Measurements from ENCODE around the gene STKLD1. TPM values are rescaled to one million over a fixed set of nuclear protein-coding genes. Genes with fewer than 3 reads are reported as not detected.

STKLD1 gene
- total RNA-seq, 4 donors from 2014 or later = 0.38 TPM; not detected in 3

DNA sequence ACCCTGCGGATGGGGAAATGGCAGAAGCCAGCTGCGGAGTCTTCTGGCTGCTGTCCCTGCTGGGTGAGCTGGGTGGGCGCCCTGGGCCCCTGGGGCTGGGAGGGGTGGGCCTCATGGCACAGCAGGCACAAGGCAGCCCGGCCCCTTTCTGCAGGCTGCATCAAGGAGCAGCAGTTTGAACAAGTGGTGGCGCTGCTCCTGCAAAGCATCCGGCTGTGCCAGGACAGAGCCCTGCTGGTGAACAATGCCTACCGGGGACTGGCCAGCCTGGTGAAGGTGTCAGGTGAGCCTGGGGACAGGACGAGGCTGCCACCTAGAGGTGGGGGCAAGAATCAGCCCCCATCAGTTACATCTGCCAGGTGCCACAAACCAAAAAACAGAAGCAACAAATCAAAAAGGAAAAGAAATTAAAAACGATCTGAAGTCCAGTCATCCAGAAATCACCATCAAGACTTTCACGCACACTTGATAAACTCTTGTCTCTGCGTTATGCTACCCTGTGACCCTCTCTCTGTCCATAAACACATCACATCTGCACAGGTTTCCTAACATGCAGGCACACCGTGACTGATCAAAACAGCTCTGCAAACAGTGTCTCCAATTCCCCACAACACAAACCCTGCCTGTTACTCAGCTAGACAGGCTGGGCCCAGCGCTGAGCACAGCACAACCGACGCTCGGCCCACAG is 27.7 kb downstream of the STKLD1 start:
- 62 to 70% methylated on average over 9 to 10 of the region's 16 CpGs for WGBS, 2 donors
- no peak overlapping the region for H3K27ac ChIP-seq
- H3K9me3 ChIP-seq = no peaks in the 10 kb centered on the region
- H3K4me1 ChIP-seq = peaks cover 0 to 9% (median 0%) of the 10 kb centered on the region in 3 donors
- intact Hi-C loops (cut with DNase I) = no loop called here
- no peaks in the 10 kb centered on the region for H3K27me3 ChIP-seq
- no peak overlapping the region for H3K4me3 ChIP-seq
- DNase-seq = no peak
- TF ChIP-seq, protein P1, sequence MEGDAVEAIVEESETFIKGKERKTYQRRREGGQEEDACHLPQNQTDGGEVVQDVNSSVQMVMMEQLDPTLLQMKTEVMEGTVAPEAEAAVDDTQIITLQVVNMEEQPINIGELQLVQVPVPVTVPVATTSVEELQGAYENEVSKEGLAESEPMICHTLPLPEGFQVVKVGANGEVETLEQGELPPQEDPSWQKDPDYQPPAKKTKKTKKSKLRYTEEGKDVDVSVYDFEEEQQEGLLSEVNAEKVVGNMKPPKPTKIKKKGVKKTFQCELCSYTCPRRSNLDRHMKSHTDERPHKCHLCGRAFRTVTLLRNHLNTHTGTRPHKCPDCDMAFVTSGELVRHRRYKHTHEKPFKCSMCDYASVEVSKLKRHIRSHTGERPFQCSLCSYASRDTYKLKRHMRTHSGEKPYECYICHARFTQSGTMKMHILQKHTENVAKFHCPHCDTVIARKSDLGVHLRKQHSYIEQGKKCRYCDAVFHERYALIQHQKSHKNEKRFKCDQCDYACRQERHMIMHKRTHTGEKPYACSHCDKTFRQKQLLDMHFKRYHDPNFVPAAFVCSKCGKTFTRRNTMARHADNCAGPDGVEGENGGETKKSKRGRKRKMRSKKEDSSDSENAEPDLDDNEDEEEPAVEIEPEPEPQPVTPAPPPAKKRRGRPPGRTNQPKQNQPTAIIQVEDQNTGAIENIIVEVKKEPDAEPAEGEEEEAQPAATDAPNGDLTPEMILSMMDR (IDR thresholded peaks at IDR 0.05) = peak; percentile 52 to 90 (median 66)
- TF ChIP-seq POLR2A (IDR thresholded peaks at IDR 0.05) = no peak
- H3K36me3 ChIP-seq = peaks cover 13 to 72% (median 23%) of the 10 kb centered on the region in 3 donors

DNA sequence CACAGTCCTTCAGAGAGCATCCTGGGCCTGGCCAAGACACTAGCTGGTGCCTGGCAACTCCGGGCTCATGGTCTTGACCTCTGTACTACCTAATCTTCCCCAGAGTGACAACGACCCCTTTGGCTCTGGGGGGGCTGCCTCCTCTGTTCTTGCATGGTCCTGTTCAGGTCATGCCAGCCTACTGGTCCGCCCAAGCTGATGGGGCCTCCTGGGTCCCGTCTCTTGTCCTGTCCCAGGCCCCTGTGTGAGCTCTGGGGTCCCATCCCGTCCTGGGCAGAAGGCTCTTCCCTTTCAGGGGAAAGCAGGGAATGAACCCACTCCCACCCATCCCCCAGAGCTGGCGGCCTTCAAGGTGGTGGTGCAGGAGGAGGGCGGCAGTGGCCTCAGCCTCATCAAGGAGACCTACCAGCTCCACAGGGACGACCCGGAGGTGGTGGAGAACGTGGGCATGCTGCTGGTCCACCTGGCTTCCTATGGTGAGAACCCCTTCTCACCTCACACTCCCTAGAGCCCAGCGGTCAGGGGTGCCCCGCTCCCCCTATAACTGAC is 28.4 kb downstream of the STKLD1 start:
- Histone ChIP-seq H3K4me1 (peaks cover 0 to 6% (median 0%) of the 10 kb centered on the region in 3 donors), H3K9me3 (no peaks in the 10 kb centered on the region), H3K27me3 (no peaks in the 10 kb centered on the region), H3K36me3 (peaks cover 13 to 78% (median 29%) of the 10 kb centered on the region in 3 donors), H3K27ac (no peak overlapping the region), H3K4me3 (no peak overlapping the region)
- WGBS, 2 donors = 74 to 88% methylated on average over 2 to 4 of the region's 12 CpGs
- DNase-seq = no peak
- TF ChIP-seq, protein P1 (IDR thresholded peaks at IDR 0.05) = no peak
- TF ChIP-seq POLR2A (IDR thresholded peaks at IDR 0.05) = no peak
- intact Hi-C loops (cut with DNase I) = loop anchor here (5.0 kb wide), 1 partner anchor 83 kb away; no protein-coding TSS in a partner anchor

DNA sequence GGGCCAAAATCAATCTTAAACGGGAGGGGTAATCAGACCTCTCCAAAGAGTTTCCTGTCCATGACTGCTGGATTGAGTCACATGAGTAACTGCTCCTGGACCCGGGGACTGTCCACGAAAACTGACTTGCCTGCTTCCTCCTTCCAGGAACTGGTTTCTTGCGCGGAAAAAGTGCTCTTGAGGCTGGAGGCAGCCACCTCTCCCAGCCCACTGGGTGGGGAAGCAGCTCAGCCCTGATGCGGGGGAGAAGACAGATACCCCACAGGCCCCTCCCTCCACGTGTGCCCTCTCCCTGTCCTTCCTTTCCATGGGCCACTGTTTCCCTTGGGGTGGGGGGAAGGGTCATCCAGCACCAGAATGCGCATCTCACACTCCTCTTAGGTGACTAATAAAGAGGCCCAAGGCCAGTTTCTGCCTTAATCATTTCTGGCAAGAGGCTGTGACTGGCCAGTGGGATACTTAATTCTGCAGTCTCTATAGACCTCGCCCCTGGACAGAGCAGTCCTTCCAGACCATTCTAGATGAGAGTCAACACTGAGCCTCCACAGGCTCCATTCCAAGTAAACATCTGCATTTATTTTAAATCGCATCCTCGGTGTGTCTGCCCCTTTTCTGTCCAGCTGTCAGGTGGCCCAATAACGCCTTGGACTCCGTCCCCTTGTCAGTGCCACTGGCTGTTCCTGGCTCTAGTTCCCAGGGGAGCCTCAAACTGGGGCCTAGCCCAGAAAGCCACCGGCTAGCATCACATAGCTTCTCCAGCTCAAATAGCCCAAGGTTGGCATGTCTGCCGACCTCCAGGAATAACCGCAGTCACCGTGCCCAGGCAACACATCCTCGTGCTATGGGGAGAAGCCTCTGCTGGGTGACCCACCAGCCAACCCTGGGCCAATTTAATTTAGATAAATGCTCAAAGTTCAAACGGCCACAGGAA is 29.6 kb downstream of the STKLD1 start:
- Histone ChIP-seq H3K27ac (no peak overlapping the region), H3K36me3 (peaks cover 17 to 84% (median 40%) of the 10 kb centered on the region in 3 donors), H3K4me1 (peaks cover 0 to 3% (median 0%) of the 10 kb centered on the region in 3 donors), H3K9me3 (no peaks in the 10 kb centered on the region), H3K4me3 (no peak overlapping the region), H3K27me3 (no peaks in the 10 kb centered on the region)
- 66 to 90% methylated on average over 6 to 10 of the region's 19 CpGs for WGBS, 2 donors
- no peak for TF ChIP-seq POLR2A (IDR thresholded peaks at IDR 0.05)
- TF ChIP-seq, protein P1 (IDR thresholded peaks at IDR 0.05) = no peak
- no peak for DNase-seq
- intact Hi-C loops (cut with DNase I) = loop anchor here (5.0 kb wide), 1 partner anchor 82 kb away; no protein-coding TSS in a partner anchor

- Histone ChIP-seq H3K27ac (no peak overlapping the region), H3K4me3 (no peak overlapping the region), H3K4me1 (peaks cover 0 to 3% (median 0%) of the 10 kb centered on the region in 3 donors), H3K36me3 (peaks cover 19 to 92% (median 40%) of the 10 kb centered on the region in 3 donors), H3K9me3 (no peaks in the 10 kb centered on the region), H3K27me3 (no peaks in the 10 kb centered on the region)
- intact Hi-C loops (cut with DNase I) = loop anchor here (5.0 kb wide), 1 partner anchor 81 kb away; no protein-coding TSS in a partner anchor
- TF ChIP-seq POLR2A (IDR thresholded peaks at IDR 0.05) = no peak
- TF ChIP-seq, protein P1 (IDR thresholded peaks at IDR 0.05) = peak; percentile 65 to 94 (median 88)
- WGBS, 2 donors = 16 to 76% methylated on average over 5 to 9 of the region's 24 CpGs
- no peak for DNase-seq
Measured at GRCh38 chr9:133406480-133407307, 30.5 kb downstream of the STKLD1 start.

Data from esophagus squamous epithelium (tissue), 5 donors.